Esophagus muscularis mucosa (tissue), 3 donors: ENCODE data around the gene CDK5.

ENCODE experiments used
- POLR2A ChIP-seq: fragments of 450-650 bp; IDR thresholded peaks from one replicate; pipeline ENCODE4 v1.6.1; 2017; ENCODE audit warnings: antibody characterized with exemption, moderate library complexity, mild to moderate bottlenecking, low read depth
- POLR2AphosphoS5 ChIP-seq, 2 donors: sonication (generic); formaldehyde crosslinking; IDR thresholded peaks; one replicate each; pipeline ENCODE4 v1.6.1; 2017; ENCODE audit warnings: antibody characterized with exemption in 2 of 2
- TF ChIP-seq, protein P1 (sequence below), 3 experiments: fragments of 200-600 bp in 2 of 3; fragments of 450-650 bp in 1 of 3; sonication (generic) in 2 of 3; IDR thresholded peaks; one replicate each; pipeline ENCODE4 v1.5.1; 2017 to 2019; ENCODE audit warnings: antibody characterized with exemption in 3 of 3, mild to moderate bottlenecking in 2 of 3, moderate library complexity in 1 of 3

GRCh38 chr7:151095123-151095797 lies 37.6 kb upstream of the CDK5 start:
- TF ChIP-seq POLR2AphosphoS5 (IDR thresholded peaks at IDR 0.05) (no peak), POLR2A (no peak)
- TF ChIP-seq, protein P1, sequence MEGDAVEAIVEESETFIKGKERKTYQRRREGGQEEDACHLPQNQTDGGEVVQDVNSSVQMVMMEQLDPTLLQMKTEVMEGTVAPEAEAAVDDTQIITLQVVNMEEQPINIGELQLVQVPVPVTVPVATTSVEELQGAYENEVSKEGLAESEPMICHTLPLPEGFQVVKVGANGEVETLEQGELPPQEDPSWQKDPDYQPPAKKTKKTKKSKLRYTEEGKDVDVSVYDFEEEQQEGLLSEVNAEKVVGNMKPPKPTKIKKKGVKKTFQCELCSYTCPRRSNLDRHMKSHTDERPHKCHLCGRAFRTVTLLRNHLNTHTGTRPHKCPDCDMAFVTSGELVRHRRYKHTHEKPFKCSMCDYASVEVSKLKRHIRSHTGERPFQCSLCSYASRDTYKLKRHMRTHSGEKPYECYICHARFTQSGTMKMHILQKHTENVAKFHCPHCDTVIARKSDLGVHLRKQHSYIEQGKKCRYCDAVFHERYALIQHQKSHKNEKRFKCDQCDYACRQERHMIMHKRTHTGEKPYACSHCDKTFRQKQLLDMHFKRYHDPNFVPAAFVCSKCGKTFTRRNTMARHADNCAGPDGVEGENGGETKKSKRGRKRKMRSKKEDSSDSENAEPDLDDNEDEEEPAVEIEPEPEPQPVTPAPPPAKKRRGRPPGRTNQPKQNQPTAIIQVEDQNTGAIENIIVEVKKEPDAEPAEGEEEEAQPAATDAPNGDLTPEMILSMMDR (IDR thresholded peaks at IDR 0.05), result no peak
